Neural progenitor cell (in vitro differentiated cells): ENCODE data around the gene UPB1. TPM values are rescaled to one million over a fixed set of nuclear protein-coding genes. Genes with fewer than 3 reads are reported as not detected.
"Not testable (repeated sequence)": the region's sequence is repeated elsewhere in the genome, so short reads cannot be mapped to it uniquely, and the experiment has no call there.

Source experiments
- DNase-seq: peaks from one replicate; pipeline ENCODE4 v3.0.0-alpha.2; 2016; ENCODE audit warnings: low spot score
- H2AFZ ChIP-seq: fragments of 200-600 bp; sonication (generic); replicated peaks from 2 replicates; pipeline ENCODE4 v1.6.1; 2016; ENCODE audit warnings: antibody characterized with exemption
- H3F3A ChIP-seq: fragments of 200-600 bp; sonication (generic); 2 replicates; pipeline ENCODE4 v1.6.1; 2016; ENCODE audit warnings: antibody characterized with exemption, low read depth
- H3K27ac ChIP-seq: fragments of 200-600 bp; sonication (generic); 2 replicates; pipeline ENCODE4 v1.5.1; 2016; ENCODE audit warnings: mild to moderate bottlenecking
- H3K27me3 ChIP-seq: fragments of 200-600 bp; sonication (generic); 2 replicates; pipeline ENCODE4 v1.6.1; 2016; ENCODE audit warnings: mild to moderate bottlenecking, moderate library complexity
- H3K36me3 ChIP-seq: fragments of 200-600 bp; sonication (generic); 2 replicates; pipeline ENCODE4 v1.5.1; 2016
- H3K4me1 ChIP-seq: fragments of 200-600 bp; sonication (generic); 2 replicates; pipeline ENCODE4 v1.6.1; 2016; ENCODE audit warnings: mixed run types
- H3K4me2 ChIP-seq: fragments of 200-600 bp; sonication (generic); 2 replicates; pipeline ENCODE4 v1.6.1; 2016
- H3K4me3 ChIP-seq: fragments of 200-600 bp; sonication (generic); 2 replicates; pipeline ENCODE4 v1.5.1; 2016
- H3K79me2 ChIP-seq: fragments of 200-600 bp; sonication (generic); 2 replicates; pipeline ENCODE4 v1.6.1; 2016; ENCODE audit warnings: low read depth
- H3K9ac ChIP-seq: fragments of 200-600 bp; sonication (generic); 2 replicates; pipeline ENCODE4 v1.6.1; 2016
- H3K9me3 ChIP-seq: fragments of 200-600 bp; sonication (generic); 2 replicates; pipeline ENCODE4 v1.5.1; 2016; ENCODE audit warnings: low read depth
- H4K20me1 ChIP-seq: fragments of 200-600 bp; sonication (generic); 2 replicates; pipeline ENCODE4 v1.6.1; 2016; ENCODE audit warnings: low read depth
- H3K27ac Mint-ChIP-seq: 3 replicates; pipeline ENCODE4 v1.8.0; 2021; ENCODE audit warnings: mixed read lengths
- H3K27me3 Mint-ChIP-seq: 2 replicates; pipeline ENCODE4 v1.8.0; 2022; ENCODE audit warnings: low read depth, mild to moderate bottlenecking, inconsistent platforms, moderate library complexity, mixed read lengths; ENCODE audit not compliant: insufficient read depth
- H3K36me3 Mint-ChIP-seq: 3 replicates; pipeline ENCODE4 v1.8.0; 2021; ENCODE audit warnings: mixed read lengths
- H3K4me1 Mint-ChIP-seq: 3 replicates; pipeline ENCODE4 v1.8.0; 2021; ENCODE audit warnings: mixed read lengths
- H3K4me3 Mint-ChIP-seq: 3 replicates; pipeline ENCODE4 v1.8.0; 2021; ENCODE audit warnings: mild to moderate bottlenecking, moderate library complexity, mixed read lengths
- H3K9me3 Mint-ChIP-seq: 3 replicates; pipeline ENCODE4 v1.8.0; 2020; ENCODE audit warnings: mixed read lengths
- EZH2 ChIP-seq: fragments of 200-600 bp; sonication (generic); IDR thresholded peaks from 2 replicates; pipeline ENCODE4 v1.6.1; 2017; ENCODE audit warnings: antibody characterized with exemption, mild to moderate bottlenecking, moderate library complexity
- EZH2phosphoT487 ChIP-seq: fragments of 200-600 bp; sonication (generic); IDR thresholded peaks from 2 replicates; pipeline ENCODE4 v1.6.1; 2017; ENCODE audit warnings: antibody characterized with exemption
- total RNA-seq: library from RNA; depleted of rRNA; stranded (reverse); fragments of >200 nt; gene quantifications from 2 replicates; pipeline ENCODE4 v1.2.3, GENCODE V29; 2015; ENCODE audit warnings: low replicate concordance
- TF ChIP-seq, protein P1 (sequence below): fragments of 200-600 bp; sonication (generic); IDR thresholded peaks from 2 replicates; pipeline ENCODE4 v1.5.1; 2017; ENCODE audit warnings: antibody characterized with exemption, mild to moderate bottlenecking

The UPB1 gene
- total RNA-seq, 1 donor from 2014 or later, result 0.17 TPM

DNA sequence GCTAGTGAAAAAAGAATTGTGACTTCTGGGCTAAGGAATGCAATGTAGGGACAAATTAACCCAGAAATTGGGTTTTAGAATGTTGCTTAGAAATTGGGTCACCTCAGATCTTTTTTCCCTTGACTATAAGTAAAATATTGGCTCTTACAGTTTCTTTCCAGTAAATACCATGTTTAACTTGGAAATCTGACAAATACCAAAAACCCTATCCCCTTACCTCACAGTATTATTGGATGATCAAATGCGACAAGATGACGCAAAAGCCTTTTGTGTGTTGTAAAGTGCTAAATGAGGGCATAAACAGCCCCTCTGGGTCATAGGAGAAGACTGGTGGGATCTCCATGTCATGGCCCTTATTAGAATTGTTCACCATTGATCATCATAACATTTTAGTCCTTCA, 6.1 kb upstream of the UPB1 start:
- Histone ChIP-seq H3K4me3 (no peak overlapping the region), H3K27me3 (peaks cover 31% of the 10 kb centered on the region), H3K9me3 (no peaks in the 10 kb centered on the region), H3K79me2 (no peaks in the 10 kb centered on the region), H2AFZ (no peak overlapping the region), H3K9ac (no peak overlapping the region), H3F3A (peaks cover 4% of the 10 kb centered on the region), H4K20me1 (no peaks in the 10 kb centered on the region), H3K4me2 (no peak overlapping the region), H3K4me1 (peaks cover 3% of the 10 kb centered on the region), H3K36me3 (no peaks in the 10 kb centered on the region), H3K27ac (no peak overlapping the region)
- H3K4me3 Mint-ChIP-seq, result no peak overlapping the region
- DNase-seq, result no peak
- H3K36me3 Mint-ChIP-seq, result no peaks in the 10 kb centered on the region
- H3K27me3 Mint-ChIP-seq, result peaks cover 11% of the 10 kb centered on the region
- TF ChIP-seq EZH2phosphoT487, result no peak
- no peak for TF ChIP-seq EZH2
- TF ChIP-seq, protein P1, sequence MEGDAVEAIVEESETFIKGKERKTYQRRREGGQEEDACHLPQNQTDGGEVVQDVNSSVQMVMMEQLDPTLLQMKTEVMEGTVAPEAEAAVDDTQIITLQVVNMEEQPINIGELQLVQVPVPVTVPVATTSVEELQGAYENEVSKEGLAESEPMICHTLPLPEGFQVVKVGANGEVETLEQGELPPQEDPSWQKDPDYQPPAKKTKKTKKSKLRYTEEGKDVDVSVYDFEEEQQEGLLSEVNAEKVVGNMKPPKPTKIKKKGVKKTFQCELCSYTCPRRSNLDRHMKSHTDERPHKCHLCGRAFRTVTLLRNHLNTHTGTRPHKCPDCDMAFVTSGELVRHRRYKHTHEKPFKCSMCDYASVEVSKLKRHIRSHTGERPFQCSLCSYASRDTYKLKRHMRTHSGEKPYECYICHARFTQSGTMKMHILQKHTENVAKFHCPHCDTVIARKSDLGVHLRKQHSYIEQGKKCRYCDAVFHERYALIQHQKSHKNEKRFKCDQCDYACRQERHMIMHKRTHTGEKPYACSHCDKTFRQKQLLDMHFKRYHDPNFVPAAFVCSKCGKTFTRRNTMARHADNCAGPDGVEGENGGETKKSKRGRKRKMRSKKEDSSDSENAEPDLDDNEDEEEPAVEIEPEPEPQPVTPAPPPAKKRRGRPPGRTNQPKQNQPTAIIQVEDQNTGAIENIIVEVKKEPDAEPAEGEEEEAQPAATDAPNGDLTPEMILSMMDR, result no peak
- H3K27ac Mint-ChIP-seq, result no peak overlapping the region
- peaks cover 6% of the 10 kb centered on the region for H3K4me1 Mint-ChIP-seq
- no peaks in the 10 kb centered on the region for H3K9me3 Mint-ChIP-seq

DNA sequence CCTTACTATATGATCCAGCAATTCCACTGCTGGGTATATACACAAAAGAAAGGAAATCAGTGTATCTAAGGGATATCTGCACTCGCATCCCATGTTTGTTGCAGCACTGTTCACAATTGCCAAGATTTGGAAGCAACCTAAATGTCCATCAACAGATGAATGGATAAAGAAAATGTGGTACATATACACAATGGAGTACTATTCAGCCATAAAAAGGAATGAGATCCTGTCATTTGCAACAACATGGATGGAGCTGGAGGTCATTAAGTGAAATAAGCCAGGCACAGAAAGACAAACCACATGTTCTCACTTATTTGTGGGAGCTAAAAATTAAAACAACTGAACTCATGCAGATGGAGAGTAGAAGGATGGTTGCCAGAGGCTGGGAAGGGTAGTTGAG, 5.7 kb upstream of the UPB1 start:
- not testable (repeated sequence) for H4K20me1 ChIP-seq, DNase-seq, H3K79me2 ChIP-seq, H3K9ac ChIP-seq, H3K4me3 ChIP-seq, H3K9me3 Mint-ChIP-seq, H3K4me2 ChIP-seq, H3K36me3 Mint-ChIP-seq, H3K9me3 ChIP-seq, H2AFZ ChIP-seq, H3K4me1 ChIP-seq, H3K27ac Mint-ChIP-seq, H3K4me1 Mint-ChIP-seq, H3K4me3 Mint-ChIP-seq, H3K27ac ChIP-seq, H3F3A ChIP-seq, H3K36me3 ChIP-seq
- peaks cover 35% of the 10 kb centered on the region for H3K27me3 ChIP-seq
- H3K27me3 Mint-ChIP-seq, result peaks cover 16% of the 10 kb centered on the region

DNA sequence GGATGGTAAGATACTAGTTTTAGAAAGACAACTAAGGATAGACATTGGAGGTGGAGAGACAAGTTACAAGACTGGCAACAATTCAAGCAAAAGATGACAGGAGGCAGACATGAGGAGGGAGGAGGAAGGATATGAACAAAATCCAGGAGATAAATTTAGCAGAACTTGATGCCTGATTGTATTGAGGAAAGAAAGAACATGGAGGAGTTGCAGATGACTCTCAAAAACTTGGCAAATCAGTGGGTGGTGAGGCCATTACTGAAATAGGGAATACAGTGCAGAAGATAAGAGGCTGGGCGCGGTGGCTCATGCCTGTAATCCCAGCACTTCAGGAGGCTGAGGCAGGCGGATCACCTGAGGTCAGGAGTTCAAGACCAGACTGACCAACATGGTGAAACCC, 2.7 kb upstream of the UPB1 start:
- H3K36me3 Mint-ChIP-seq, result no peaks in the 10 kb centered on the region
- H3K4me2 ChIP-seq, result no peak overlapping the region
- no peak for DNase-seq
- H2AFZ ChIP-seq, result no peak overlapping the region
- H3K9me3 ChIP-seq, result no peaks in the 10 kb centered on the region
- no peaks in the 10 kb centered on the region for H3K36me3 ChIP-seq
- H3K27ac Mint-ChIP-seq, result no peak overlapping the region
- no peak overlapping the region for H3K9ac ChIP-seq
- H3K27me3 ChIP-seq, result peaks cover 65% of the 10 kb centered on the region
- peaks cover 10% of the 10 kb centered on the region for H3K4me1 Mint-ChIP-seq
- H3K79me2 ChIP-seq, result no peaks in the 10 kb centered on the region
- peaks cover 3% of the 10 kb centered on the region for H3K9me3 Mint-ChIP-seq
- H3K27me3 Mint-ChIP-seq, result peaks cover 26% of the 10 kb centered on the region
- no peak overlapping the region for H3K27ac ChIP-seq
- no peaks in the 10 kb centered on the region for H4K20me1 ChIP-seq
- TF ChIP-seq EZH2phosphoT487 (no peak), EZH2 (no peak)
- TF ChIP-seq, protein P1, result no peak
- H3K4me3 Mint-ChIP-seq, result no peak overlapping the region
- peaks cover 5% of the 10 kb centered on the region for H3F3A ChIP-seq
- no peak overlapping the region for H3K4me3 ChIP-seq
- peaks cover 11% of the 10 kb centered on the region for H3K4me1 ChIP-seq

DNA sequence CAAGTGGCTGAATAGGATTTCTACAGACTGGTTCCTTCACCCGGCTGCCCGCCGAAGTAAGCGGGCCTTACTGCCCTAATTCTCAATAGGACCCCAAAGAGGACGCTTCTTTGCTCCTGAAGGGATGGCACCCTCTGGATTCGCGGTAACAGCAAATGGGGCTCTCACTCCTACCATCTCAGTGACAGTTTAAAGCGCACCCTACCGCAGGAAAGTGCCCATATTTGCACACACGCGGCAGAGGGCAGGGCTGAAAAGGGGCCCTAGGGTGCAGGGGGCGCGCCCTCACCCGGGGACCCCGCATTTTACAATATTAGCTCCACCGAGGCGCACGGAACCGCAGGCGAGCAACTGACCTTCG, 985 bp upstream of the UPB1 start:
- Histone ChIP-seq H3K27me3 (peaks cover 82% of the 10 kb centered on the region), H3K4me2 (peak overlapping the region; percentile 78), H3K9ac (no peak overlapping the region), H3K9me3 (no peaks in the 10 kb centered on the region), H4K20me1 (no peaks in the 10 kb centered on the region), H3K79me2 (no peaks in the 10 kb centered on the region), H3F3A (peaks cover 5% of the 10 kb centered on the region), H3K36me3 (no peaks in the 10 kb centered on the region), H3K4me1 (peaks cover 11% of the 10 kb centered on the region), H2AFZ (peak overlapping the region; percentile 70), H3K27ac (no peak overlapping the region), H3K4me3 (peak overlapping the region; percentile 41)
- Mint-ChIP-seq H3K27ac (no peak overlapping the region), H3K27me3 (peaks cover 30% of the 10 kb centered on the region), H3K9me3 (peaks cover 3% of the 10 kb centered on the region), H3K4me3 (peak overlapping the region; percentile 37), H3K36me3 (no peaks in the 10 kb centered on the region), H3K4me1 (peaks cover 19% of the 10 kb centered on the region)
- TF ChIP-seq EZH2, result no peak
- TF ChIP-seq, protein P1, result no peak
- TF ChIP-seq EZH2phosphoT487, result no peak
- DNase-seq, result peak; percentile 35
